ENCODE measurements around the gene DDB1. TPM values are rescaled to one million over a fixed set of nuclear protein-coding genes. Genes with fewer than 3 reads are reported as not detected.

Gene DDB1
- total and polyA plus RNA-seq, 10 of the 15 experiments (the other 5 are each of a cell fraction or from before 2014, with no cell fraction given): 136 to 272 (median 216) TPM

- in situ Hi-C loops (cut with MboI): no loop called here
- CTCF ChIA-PET: no interaction called here
Observed at GRCh38 chr11:61302550-61302949, 30.4 kb downstream of the DDB1 start.

More at GRCh38 chr11:61302550-61302949, 30.4 kb downstream of the DDB1 start:
- Histone ChIP-seq H3K36me3 (ENCODE audit: control insufficient read depth in 2 of 2, insufficient read depth in 2 of 2, low read length in 1 of 2) (peaks cover 27 to 60% of the 10 kb centered on the region in 2 experiments), H3K9ac (ENCODE audit: control insufficient read depth, insufficient read depth, low read length) (no peak overlapping the region), H3K27ac (ENCODE audit: control insufficient read depth, insufficient read depth) (no peak overlapping the region), H2AFZ (ENCODE audit: control insufficient read depth, low read depth, low read length) (no peak overlapping the region), H4K20me1 (ENCODE audit: control insufficient read depth, insufficient read depth) (no peaks in the 10 kb centered on the region), H3K9me3 (replicated peaks; ENCODE audit: control insufficient read depth, insufficient read depth, low read length) (no peaks in the 10 kb centered on the region), H3K4me1 (ENCODE audit: control insufficient read depth, insufficient read depth, low read length) (peaks cover 14% of the 10 kb centered on the region), H3K27me3 (replicated peaks in 1 of 2; ENCODE audit: control insufficient read depth in 2 of 2, insufficient read depth in 2 of 2, low read length in 1 of 2) (no peaks in the 10 kb centered on the region), H3K4me2 (ENCODE audit: control insufficient read depth, insufficient read depth) (no peak overlapping the region), H3K4me3 (no peak overlapping the region), H3K79me2 (ENCODE audit: control insufficient read depth, insufficient read depth, low read length) (no peaks in the 10 kb centered on the region)
- intact Hi-C loops (cut with micrococcal nuclease; ENCODE audit: unreplicated experiment): no loop called here
- ChIA-PET SMC1A (ENCODE audit: uncharacterized antibody, unreplicated experiment) (no interaction called here), POLR2A (no interaction called here), RAD21 (ENCODE audit: unreplicated experiment) (no interaction called here)
- WGBS (ENCODE audit: insufficient coverage, insufficient replicate concordance, low lambda C conversion rate, missing lambda C conversion rate): 75% methylated on average over 13 of the region's 13 CpGs
- ATAC-seq (no peak), FAIRE-seq (no peak), DNase-seq (ENCODE audit: low read depth, low spot score) (no peak)
- no TSS peak for BruUV-seq (replicated peaks)
- TF ChIP-seq ZBTB33 (IDR thresholded peaks at IDR 0.05) (peak; percentile 87; the same call in 1 of the 2 replicates), ZNF384 (IDR thresholded peaks at IDR 0.05; ENCODE audit: borderline replicate concordance, low read depth, low read length) (no peak), BHLHE40 (IDR thresholded peaks at IDR 0.05; ENCODE audit: borderline replicate concordance in 1 of 2, low read depth in 2 of 2, low read length in 1 of 2) (peak in 1 of 2 experiments; percentile 27; a peak in 1 of 4 replicates)

Measured in GM12878 (cell line).